ENCODE results near the gene CNIH3.
"Not testable (repeated sequence)": the region's sequence is repeated elsewhere in the genome, so short reads cannot be mapped to it uniquely, and the experiment has no call there.

CNIH3 gene

GRCh38 chr1:224615861-224616755 lies at the start of gene CNIH3:
Gene CNIH3 (plus strand): TSS chr1:224616317. CDS start chr1:224617175, 858 bp downstream.
- TF ChIP-seq CTCF (IDR thresholded peaks at IDR 0.05) = no peak
- no peak for DNase-seq (ENCODE audit: low spot score)
- peak within 1 kb of the TSS; percentile 67 for H3K4me3 ChIP-seq
- no peak within 1 kb of the TSS for H3K27ac ChIP-seq

- not testable (repeated sequence) for H3K27ac ChIP-seq; DNase-seq (ENCODE audit: low spot score); H3K4me3 ChIP-seq
These were observed 49.6 kb upstream of the CNIH3 start for GRCh38 chr1:224566492-224566891.

GRCh38 chr1:224569276-224569675 lies 46.8 kb upstream of the CNIH3 start:
- no peak overlapping the region for H3K27ac ChIP-seq
- no peak overlapping the region for H3K4me3 ChIP-seq
- DNase-seq (ENCODE audit: low spot score) = no peak
- no peak for TF ChIP-seq CTCF (IDR thresholded peaks at IDR 0.05)

DNA sequence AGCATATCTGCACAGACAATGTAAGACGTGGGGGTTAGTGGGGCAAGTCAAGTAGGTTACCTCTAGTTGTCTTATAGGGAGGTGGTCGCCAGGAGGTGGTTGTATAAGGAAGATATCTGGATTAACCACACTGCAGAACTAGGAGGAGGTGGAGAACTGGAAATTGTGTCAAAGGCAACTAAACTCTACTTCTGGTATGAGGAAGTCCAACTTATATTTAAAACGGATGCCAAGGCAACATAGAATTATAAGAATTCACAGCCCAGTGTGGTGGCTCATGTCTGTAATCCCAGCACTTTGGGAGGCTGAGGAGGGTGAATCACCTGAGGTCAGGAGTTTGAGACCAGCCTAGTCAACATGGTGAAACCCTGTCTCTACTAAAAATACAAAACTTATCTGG lies 44.1 kb upstream of the CNIH3 start:
- not testable (repeated sequence) for DNase-seq (ENCODE audit: low spot score); H3K4me3 ChIP-seq

GRCh38 chr1:224579526-224579925 lies 36.6 kb upstream of the CNIH3 start:
- TF ChIP-seq CTCF (IDR thresholded peaks at IDR 0.05) = no peak
- Histone ChIP-seq H3K4me3 (no peak overlapping the region), H3K27ac (no peak overlapping the region)
- DNase-seq (ENCODE audit: low spot score) = no peak

More for the DNA sequence above, 44.1 kb upstream of the CNIH3 start:
- not testable (repeated sequence) for H3K27ac ChIP-seq

GRCh38 chr1:224580006-224580405 lies 36.1 kb upstream of the CNIH3 start:
- TF ChIP-seq CTCF (IDR thresholded peaks at IDR 0.05) = no peak
- Histone ChIP-seq H3K27ac (no peak overlapping the region), H3K4me3 (no peak overlapping the region)
- no peak for DNase-seq (ENCODE audit: low spot score)

GRCh38 chr1:224582041-224582440 lies 34.1 kb upstream of the CNIH3 start:
- no peak for DNase-seq (ENCODE audit: low spot score)
- Histone ChIP-seq H3K27ac (no peak overlapping the region), H3K4me3 (no peak overlapping the region)
- no peak for TF ChIP-seq CTCF (IDR thresholded peaks at IDR 0.05)

- TF ChIP-seq CTCF (IDR thresholded peaks at IDR 0.05) = no peak
- Histone ChIP-seq H3K4me3 (no peak overlapping the region), H3K27ac (no peak overlapping the region)
- DNase-seq (ENCODE audit: low spot score) = no peak
These were observed 32.3 kb upstream of the CNIH3 start for GRCh38 chr1:224583774-224584173.

Data from coronary artery (tissue), 2 donors.